ENCODE measurements around the gene SEBOX.

- TF ChIP-seq CTCF (IDR thresholded peaks at IDR 0.05) (no peak), POLR2A (IDR thresholded peaks at IDR 0.05) (no peak)
These were observed 44.6 kb downstream of the SEBOX start for GRCh38 chr17:28320215-28321061.
